HepG2 (cell line): Measurements from ENCODE around the gene APEX1. TPM values are rescaled to one million over a fixed set of nuclear protein-coding genes. Genes with fewer than 3 reads are reported as not detected.

Experiments used
- ARID3A ChIP-seq: IDR thresholded peaks from 2 replicates; pipeline ENCODE4 v1.6.1; 2012; ENCODE audit warnings: low read depth, low read length, improper control_type of control experiment
- HHEX ChIP-seq: IDR thresholded peaks from 2 replicates; pipeline ENCODE4 v1.6.1; 2016; ENCODE audit warnings: control low read depth
- NFE2L1 ChIP-seq: sonication (generic); formaldehyde crosslinking; IDR thresholded peaks from 2 replicates; pipeline ENCODE4 v1.4.0; 2020; ENCODE audit warnings: missing genetic modification reagents, mild to moderate bottlenecking, borderline replicate concordance
- NFIC ChIP-seq: IDR thresholded peaks from 2 replicates; pipeline ENCODE4 v1.6.1; 2012; ENCODE audit warnings: mild to moderate bottlenecking, low read length, inconsistent platforms
- NFYC ChIP-seq: IDR thresholded peaks from 2 replicates; pipeline ENCODE4 v1.6.1; 2016; ENCODE audit warnings: missing genetic modification reagents, missing compliant biosample characterization
- PHF21A ChIP-seq: sonication (generic); formaldehyde crosslinking; IDR thresholded peaks from 2 replicates; pipeline ENCODE4 v1.5.0; 2020; ENCODE audit warnings: mild to moderate bottlenecking, missing genetic modification reagents
- RELA ChIP-seq: sonication (generic); formaldehyde crosslinking; IDR thresholded peaks from 2 replicates; pipeline ENCODE4 v1.4.0; 2020; ENCODE audit warnings: missing genetic modification reagents
- RXRA ChIP-seq: sonication (generic); formaldehyde crosslinking; IDR thresholded peaks from 2 replicates; pipeline ENCODE4 v1.5.1; 2020; ENCODE audit warnings: missing genetic modification reagents
- SPEN ChIP-seq: sonication (generic); formaldehyde crosslinking; IDR thresholded peaks from 2 replicates; pipeline ENCODE4 v1.5.1; 2020; ENCODE audit warnings: low read depth, mild to moderate bottlenecking, missing genetic modification reagents
- TRIM24 ChIP-seq: sonication (generic); formaldehyde crosslinking; IDR thresholded peaks from 2 replicates; pipeline ENCODE4 v1.8.0; 2022; ENCODE audit warnings: mild to moderate bottlenecking, missing genetic modification reagents
- YEATS2 ChIP-seq: sonication (generic); formaldehyde crosslinking; IDR thresholded peaks from 2 replicates; pipeline ENCODE4 v1.4.0; 2020; ENCODE audit warnings: missing genetic modification reagents, borderline replicate concordance
- ZNF407 ChIP-seq: sonication (generic); formaldehyde crosslinking; IDR thresholded peaks from one replicate; pipeline ENCODE4 v1.5.1; 2020; ENCODE audit warnings: mild to moderate bottlenecking, missing genetic modification reagents; ENCODE audit errors: not compliant biosample characterization
- ZZZ3 ChIP-seq: sonication (generic); formaldehyde crosslinking; IDR thresholded peaks from 2 replicates; pipeline ENCODE4 v1.4.0; 2020; ENCODE audit warnings: missing genetic modification reagents, mild to moderate bottlenecking, borderline replicate concordance
- polyA plus RNA-seq, 8 experiments: library from polyadenylated mRNA; depleted of rRNA in 3 of 8; stranded (reverse) in 7 of 8; unstranded in 1 of 8; fragments of >200 nt; fragmentation: Illumina TruSeq in 4 of 8; extraction: Trizol in 4 of 8; gene quantifications; 2 replicates each; pipeline versions ENCODE4 v1.2.1 to v1.2.3, GENCODE V29; 2011 to 2016; ENCODE audit warnings: low read depth in 4 of 8, missing spikeins in 1 of 8, mixed read lengths in 1 of 8; ENCODE audit not compliant: insufficient read depth in 1 of 8
- total RNA-seq, 5 experiments: library from RNA; depleted of rRNA; stranded (reverse); fragments of >200 nt; fragmentation: Illumina TruSeq; extraction: Trizol; gene quantifications; 2 replicates each; pipeline ENCODE4 v1.2.3, GENCODE V29; 2016; ENCODE audit warnings: low read depth in 1 of 5
- TF ChIP-seq, protein P1 (sequence below): sonication (generic); formaldehyde crosslinking; IDR thresholded peaks from 2 replicates; pipeline ENCODE4 v1.4.0; 2020; ENCODE audit warnings: missing genetic modification reagents
- TF ChIP-seq, protein P2 (sequence below): sonication (generic); formaldehyde crosslinking; IDR thresholded peaks from 2 replicates; pipeline ENCODE4 v1.4.0; 2020; ENCODE audit warnings: missing genetic modification reagents

The APEX1 gene
- total and polyA plus RNA-seq, 2 of the 13 experiments (the other 11 are each of a cell fraction or from before 2014, with no cell fraction given) = 171 to 405 TPM

DNA sequence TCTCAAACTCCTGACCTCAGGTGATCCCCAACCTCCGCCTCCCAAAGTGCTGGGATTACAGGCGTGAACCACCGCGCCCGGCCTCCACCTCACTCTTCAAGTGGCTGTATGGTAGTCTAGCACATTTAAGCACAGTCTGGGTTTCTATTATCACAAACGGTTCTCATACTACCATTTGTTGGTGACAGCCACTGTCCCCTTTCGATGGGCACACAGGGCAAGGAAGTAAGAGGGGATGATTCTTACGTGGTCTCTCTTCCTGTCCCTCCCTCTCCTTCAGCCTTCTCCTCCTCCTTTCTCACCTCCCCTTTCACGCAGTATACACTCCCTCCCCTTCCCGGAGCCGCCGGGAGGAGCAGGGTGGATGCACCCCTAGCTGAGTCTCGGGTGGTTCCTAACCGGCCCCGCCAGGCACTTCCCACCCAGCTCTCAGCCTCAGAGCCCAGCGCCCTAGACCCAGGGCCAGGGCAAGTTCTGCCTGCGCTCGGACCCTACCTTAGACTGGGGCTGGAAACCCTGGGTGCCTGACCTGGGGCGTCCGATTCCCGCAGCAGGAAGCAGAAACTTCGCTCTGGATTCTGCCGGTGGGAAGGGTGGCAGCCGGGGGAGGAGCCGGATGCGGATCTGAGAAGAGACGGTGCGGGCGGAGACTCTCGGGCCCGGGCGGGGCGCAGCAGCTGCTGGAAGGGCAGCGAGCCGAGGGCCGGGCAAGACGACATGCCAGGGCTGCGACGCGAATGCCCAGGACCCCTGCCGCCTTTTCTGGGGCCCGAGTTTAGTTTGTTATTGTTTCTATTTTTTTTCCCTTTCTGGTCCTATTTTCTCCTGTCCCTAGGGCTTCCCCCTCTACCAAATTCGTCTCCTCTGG is 41.9 kb upstream of the APEX1 start, which contains the start of gene TEP1 (continued):
- no peak; the same call in 1 of the 2 replicates for TF ChIP-seq ARID3A
- peak; percentile 56; the same call in 1 of the 2 replicates for TF ChIP-seq YEATS2
- TF ChIP-seq, protein P1, sequence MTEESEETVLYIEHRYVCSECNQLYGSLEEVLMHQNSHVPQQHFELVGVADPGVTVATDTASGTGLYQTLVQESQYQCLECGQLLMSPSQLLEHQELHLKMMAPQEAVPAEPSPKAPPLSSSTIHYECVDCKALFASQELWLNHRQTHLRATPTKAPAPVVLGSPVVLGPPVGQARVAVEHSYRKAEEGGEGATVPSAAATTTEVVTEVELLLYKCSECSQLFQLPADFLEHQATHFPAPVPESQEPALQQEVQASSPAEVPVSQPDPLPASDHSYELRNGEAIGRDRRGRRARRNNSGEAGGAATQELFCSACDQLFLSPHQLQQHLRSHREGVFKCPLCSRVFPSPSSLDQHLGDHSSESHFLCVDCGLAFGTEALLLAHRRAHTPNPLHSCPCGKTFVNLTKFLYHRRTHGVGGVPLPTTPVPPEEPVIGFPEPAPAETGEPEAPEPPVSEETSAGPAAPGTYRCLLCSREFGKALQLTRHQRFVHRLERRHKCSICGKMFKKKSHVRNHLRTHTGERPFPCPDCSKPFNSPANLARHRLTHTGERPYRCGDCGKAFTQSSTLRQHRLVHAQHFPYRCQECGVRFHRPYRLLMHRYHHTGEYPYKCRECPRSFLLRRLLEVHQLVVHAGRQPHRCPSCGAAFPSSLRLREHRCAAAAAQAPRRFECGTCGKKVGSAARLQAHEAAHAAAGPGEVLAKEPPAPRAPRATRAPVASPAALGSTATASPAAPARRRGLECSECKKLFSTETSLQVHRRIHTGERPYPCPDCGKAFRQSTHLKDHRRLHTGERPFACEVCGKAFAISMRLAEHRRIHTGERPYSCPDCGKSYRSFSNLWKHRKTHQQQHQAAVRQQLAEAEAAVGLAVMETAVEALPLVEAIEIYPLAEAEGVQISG (CRISPR knock-in tag) = peak; percentile 79
- TF ChIP-seq SPEN (CRISPR knock-in tag) = no peak
- TF ChIP-seq, protein P2, sequence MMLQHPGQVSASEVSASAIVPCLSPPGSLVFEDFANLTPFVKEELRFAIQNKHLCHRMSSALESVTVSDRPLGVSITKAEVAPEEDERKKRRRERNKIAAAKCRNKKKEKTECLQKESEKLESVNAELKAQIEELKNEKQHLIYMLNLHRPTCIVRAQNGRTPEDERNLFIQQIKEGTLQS = no peak
- TF ChIP-seq ZZZ3 (CRISPR knock-in tag) = peak; percentile 69; the same call in 1 of the 2 replicates
- TF ChIP-seq HHEX (CRISPR knock-in tag) = no peak
- no peak for TF ChIP-seq NFYC (CRISPR knock-in tag)
- TF ChIP-seq NFE2L1 (CRISPR knock-in tag) = no peak
- no peak for TF ChIP-seq NFIC
- TF ChIP-seq RXRA (CRISPR knock-in tag) = peak; percentile 80
- TF ChIP-seq TRIM24 (CRISPR knock-in tag) = no peak
- TF ChIP-seq RELA (CRISPR knock-in tag) = no peak
- peak; percentile 59 for TF ChIP-seq ZNF407 (CRISPR knock-in tag)
- peak; percentile 96 for TF ChIP-seq PHF21A (CRISPR knock-in tag)
